Left forelimb (tissue), 1 donor: ENCODE measurements around the gene BCKDHA.
"Not testable (repeated sequence)": the region's sequence is repeated elsewhere in the genome, so short reads cannot be mapped to it uniquely, and the experiment has no call there.

ENCODE experiments used
- DNase-seq: peaks from one replicate; pipeline ENCODE4 v3.0.0-alpha.2; 2018; ENCODE audit warnings: low spot score

BCKDHA gene

GRCh38 chr19:41447732-41448332 lies 50.2 kb downstream of the BCKDHA start:
- no peak for DNase-seq

- DNase-seq = peak; percentile 80
Measured at GRCh38 chr19:41449079-41449864, 51.7 kb downstream of the BCKDHA start.

DNA sequence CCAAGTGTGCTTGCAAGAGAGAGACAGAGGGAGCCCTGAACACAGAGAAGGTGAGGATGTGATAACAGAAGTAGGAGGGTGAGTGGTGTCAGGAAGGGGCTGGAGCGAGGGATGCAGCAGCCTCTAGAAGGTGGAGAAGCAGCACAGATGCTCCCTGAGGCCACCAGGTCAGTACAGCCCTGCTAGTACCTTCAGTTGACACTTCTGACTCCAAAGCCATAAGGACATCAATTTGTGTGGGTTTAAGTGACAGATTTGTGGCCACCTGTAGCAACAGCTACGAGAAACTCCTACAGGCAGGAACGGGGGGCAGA lies 52.2 kb downstream of the BCKDHA start:
- DNase-seq = no peak

DNA sequence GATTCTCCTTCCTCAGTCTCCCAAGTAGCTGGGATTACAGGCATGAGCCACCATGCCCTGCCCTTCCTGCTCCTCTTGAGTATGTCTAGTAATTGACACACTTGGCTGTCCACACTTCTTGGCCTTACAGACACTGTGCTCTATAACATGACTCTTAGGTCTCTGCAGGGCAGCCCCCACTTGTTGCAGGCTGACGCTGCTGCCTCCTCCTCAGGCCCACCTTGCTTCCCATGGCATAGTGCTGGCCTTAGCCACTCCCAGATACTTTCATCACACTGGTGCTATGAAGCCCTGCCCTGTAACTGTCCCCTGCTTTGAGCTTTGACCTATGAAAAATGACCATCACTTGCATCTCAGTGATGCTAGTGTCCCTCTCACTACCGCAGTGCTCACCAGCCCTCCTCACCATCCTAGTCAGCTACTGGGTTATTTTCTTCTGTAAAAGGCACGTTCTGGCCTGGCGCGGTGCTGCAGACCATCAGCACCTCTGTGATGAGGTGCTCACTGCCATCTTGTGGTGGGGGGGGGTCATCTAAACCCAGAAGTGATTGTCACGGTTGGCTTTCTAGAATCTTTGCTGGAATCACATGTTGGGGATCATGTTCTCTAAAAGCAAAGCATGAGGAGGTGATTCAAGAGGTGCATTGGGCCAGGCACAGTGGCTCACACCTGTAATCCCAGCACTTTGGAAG lies 55.1 kb downstream of the BCKDHA start:
- no peak for DNase-seq

DNA sequence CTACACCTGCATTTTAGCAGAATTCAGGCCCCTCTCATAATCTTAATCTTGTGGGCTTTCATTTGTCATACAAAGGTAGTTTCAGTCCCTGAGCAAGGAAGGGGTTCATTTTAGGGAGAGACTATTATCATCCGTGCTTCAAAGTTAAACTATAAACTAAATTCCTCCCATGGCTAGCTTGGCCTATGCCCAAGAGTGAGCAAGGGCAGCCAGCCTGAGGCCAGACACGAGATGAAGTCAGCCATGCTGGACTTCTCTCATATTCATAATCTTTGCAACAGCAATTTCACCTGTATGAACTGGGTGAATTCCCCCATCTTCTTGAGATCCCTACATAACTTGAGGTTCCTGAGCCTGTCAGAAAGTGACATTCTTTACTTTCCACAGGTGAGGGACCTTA lies 58.3 kb downstream of the BCKDHA start:
- no peak for DNase-seq

DNA sequence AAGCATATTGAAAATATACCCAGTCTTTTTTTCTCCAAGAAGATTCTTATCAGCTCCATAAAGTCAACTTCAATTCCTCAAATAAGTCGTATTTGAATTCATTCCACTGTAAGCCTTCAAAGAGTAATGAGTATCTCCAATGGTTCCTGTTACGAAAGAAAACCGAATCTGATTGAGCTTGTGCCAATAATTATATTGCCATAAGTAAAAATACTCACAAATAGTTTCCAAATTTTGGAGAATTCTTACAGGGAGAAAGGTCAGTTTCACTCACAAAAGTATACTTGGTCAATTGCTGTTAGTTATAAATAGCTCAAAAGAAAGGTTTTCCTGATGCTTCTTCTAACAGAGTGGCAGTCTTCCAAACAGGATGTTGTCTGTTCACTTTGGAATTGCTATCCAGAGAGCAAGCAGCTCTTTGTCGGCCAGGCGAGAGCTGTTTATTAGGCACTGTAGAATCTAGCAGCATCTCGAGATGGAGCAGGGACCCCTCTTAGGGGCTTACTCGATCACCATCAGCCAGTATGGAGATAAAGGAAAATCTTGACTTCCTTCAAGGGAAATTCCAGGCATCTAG lies 58.8 kb downstream of the BCKDHA start:
- no peak for DNase-seq

DNA sequence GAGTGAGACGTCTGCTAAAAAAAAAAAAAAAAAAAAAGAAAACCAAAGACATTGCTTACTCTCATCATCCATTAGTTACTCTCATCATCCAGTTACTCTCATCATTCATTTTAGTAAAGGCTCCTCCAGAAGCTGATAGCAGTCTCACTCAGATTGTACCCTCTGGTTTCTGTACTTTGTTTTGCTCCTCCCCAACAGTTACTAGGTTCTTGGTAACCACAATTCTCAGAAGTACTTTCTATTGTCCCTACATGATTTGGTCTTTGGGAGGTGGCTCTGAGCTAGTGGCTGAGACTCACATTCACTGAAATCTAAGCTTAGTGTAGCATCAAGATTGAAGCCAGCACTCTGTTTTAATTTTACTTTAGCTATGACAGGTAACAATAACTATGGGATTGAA lies 59.6 kb downstream of the BCKDHA start:
- no peak for DNase-seq

DNA sequence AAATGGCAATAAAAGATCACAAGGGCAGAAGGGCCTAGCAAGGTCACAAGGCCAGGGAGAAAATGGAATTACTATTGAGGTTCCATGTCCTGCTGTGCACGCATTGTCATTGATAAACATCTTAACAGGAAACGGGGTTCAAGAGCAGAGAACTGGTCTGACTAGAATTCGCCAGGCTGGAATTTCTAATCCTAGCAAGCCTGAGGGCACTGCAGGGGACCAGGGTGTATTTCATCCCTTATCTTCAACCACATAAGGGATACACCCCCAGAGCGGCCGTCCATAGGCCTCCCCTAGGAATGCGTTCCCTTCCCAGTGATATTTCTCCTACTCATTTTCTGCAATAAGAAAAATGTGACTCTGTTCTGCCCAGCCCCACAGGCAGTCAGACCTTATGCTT lies 64.9 kb downstream of the BCKDHA start:
- DNase-seq = no peak

GRCh38 chr19:41463257-41464256 lies 65.9 kb downstream of the BCKDHA start:
- not testable (repeated sequence) for DNase-seq
